ENCODE results near the gene NFYB.
"Not testable (repeated sequence)": the region's sequence is repeated elsewhere in the genome, so short reads cannot be mapped to it uniquely, and the experiment has no call there.

NFYB gene

DNA sequence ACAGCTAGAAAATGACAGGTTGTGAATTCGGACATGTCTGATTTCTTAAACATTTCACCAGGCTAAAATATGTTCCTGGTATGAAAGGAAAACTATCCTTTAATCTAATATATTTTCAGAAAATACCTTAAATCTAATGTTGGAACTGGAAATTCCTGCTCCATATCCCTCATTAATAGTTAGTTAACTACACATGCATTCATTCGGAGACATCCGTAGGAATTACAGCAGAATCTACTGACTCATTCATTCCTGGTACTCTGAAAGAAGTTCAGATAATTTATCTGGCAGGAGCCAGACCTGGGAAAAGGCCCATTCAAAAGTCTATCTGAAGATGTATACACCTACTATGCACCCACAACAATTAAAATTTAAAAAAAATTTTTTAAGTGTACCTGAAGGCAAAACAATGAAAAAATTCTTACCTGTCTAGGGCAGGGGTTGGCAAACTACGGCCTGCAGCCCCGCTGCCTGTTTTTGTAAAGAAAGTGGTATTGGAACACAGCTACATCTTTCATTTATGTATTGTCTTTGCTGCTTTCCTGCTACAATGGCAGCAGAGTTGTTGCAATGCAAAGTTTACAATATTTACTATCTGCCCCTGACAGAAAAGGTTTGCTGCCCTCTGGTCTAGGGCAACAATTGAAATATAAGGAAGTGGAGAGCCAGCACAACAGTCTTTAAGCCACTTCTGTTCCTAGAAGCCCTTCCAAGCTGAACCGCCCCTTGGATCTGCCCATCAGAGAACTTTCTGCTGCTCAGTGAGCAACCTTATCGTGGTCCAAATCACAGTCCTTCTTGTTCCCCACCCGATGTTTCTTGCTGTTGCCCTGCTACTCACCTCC lies 17.9 kb upstream of the NFYB start:
- no peak for DNase-seq

DNA sequence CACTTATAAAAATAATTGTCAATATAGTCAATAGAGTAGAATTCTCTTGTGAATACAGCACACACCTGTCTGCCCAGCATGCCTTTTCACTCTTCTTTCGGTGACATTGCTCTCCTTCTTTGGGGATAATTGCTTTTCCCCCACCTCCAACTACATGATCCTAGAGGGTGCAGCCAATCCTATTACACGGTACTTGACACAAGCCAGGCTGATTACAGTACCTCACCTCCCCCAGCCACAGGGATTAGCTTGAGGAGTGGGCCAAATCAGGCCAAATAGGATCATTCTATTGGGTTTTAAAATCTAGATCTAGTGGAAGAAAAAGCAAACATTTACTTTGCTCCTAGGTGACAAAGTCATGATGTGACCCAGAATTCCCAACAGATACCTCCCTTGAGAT lies 16.8 kb upstream of the NFYB start:
- no peak for DNase-seq

DNA sequence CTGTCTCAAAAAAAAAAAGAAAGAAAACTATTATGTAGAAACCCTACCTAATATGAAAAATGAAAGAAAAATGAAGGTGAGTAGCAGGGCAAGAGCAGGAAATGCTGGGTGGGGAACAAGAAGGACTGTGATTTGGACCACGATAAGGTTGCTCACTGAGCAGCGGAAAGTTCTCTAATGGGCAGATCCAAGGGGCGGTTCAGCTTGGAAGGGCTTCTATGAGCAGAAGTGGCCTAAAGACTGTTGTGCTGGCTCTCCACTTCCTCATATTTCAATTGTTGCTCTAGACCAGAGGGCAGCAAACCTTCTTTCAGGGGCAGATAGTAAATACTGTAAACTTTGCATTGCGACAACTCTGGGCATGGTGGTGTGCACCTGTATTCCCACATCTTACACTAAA lies 16.3 kb upstream of the NFYB start:
- no peak for DNase-seq

DNA sequence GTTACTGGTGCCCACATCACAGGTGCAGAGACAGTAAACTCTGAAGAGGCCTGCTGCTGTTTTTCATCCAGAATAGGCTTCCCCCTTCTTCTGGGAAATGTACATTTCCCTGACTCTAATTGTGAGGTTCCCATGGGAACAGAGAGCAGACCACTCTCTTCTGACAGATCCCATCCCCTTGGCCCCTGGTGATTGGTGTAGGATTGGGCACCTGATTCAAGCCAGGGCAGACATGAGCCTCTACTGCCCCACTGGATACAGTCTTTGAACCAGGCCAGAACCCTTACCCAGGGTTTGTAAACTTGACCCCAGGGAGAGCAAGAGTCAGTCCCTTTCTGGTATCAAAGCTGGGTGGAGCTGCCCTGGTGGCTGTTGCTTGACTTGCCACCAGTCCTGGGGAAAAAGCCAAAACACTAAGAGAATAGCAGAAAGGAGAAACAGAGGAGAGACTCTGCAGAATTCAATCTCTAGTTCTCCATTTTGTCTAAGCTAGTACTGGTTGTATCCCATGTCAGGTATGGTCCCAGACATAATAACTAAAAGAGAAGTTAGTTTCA lies 14.8 kb upstream of the NFYB start:
- DNase-seq, result no peak

DNA sequence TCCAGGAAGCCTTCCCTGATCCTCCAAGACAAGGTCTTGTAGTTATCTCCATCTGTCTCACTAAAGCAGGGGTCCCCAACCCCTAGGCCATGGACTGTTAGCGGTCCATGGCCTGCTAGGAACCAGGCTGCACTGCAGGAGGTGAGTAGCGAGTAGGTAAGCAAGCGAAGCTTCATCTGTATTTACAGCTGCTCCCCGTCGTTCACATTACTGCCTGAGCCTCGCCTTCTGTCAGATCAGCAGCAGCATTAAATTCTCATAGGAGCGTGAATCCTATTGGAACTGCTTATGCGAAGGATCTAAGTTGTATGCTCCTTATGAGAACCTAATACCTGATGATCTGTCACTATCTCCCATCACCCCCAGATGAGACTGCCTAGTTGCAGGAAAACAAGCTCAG lies 12.4 kb upstream of the NFYB start:
- DNase-seq, result no peak

DNA sequence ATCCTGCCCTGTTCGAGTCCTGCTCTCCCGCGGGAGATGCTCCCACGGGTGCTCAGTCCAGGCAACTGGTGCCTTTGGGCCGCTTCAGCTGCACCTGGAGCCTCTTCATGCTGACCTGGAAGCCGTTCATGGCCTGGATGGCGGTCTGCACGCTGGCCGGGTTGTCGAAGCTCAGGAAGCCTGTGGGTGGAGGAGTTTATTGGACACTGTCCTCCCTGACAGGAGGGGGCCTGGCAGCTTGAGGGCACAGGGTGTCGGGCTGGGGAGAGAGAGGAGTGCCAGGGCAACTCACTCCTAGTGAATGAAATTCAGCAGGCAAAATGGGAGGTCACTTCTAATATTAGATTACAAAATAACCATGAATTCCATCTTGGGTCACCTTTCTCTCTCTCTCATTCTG lies 9.3 kb upstream of the NFYB start:
- no peak for DNase-seq

DNA sequence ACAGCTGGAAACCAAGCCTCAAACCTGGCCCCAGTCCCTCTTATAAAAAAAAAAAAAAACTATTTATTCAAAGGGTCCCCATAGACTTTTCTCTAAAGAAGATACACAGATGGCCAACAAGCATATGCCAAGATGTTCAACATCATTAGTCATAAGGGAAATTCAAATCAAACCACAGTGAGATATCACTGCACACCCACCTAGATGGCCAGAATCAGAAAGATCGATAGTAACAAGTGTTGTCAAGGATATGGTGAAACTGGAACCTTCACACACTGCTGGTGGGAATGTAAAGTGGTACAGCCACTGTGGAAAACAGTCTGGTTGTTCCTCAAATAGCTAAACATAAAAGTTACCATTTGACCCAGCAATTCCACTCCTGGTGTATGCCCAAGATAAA lies 5.9 kb upstream of the NFYB start:
- no peak for DNase-seq

DNA sequence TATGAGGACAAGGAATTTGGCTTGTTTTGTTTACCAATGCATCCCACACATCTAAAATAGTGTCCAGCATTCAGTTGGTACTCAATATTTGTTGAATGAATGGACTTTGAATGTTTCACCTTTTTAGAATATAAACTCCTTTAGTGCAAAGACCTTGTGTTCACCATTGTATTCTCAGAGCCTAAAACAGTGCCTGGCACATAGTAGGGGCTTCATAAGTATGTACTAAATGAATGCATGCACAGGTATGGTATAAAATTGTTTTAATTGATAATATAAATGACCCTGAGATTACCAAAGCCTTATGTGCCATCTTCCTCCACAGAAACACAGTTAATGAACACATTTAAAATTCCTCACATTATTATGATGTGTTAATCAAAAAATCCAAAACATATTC lies 5.0 kb upstream of the NFYB start:
- DNase-seq, result no peak

DNA sequence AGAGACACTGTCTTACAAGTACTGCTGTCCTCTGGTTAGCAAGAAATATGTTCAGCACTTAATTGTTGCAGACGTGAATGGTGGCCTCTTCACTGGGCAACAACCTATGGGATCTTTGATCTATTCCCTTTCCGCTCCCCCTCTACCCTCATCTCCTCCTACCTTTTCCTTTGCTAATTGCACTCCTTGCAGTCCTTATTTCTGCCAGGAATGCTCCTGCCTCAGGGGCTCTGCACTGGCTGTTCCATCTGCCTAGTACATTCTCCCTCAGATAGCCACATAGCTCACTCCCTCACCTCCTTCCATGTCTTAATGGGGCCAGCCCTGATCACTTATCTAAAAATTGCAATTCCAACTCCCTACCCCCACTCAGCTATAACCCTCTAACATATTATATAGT lies 4.5 kb upstream of the NFYB start:
- DNase-seq, result no peak

DNA sequence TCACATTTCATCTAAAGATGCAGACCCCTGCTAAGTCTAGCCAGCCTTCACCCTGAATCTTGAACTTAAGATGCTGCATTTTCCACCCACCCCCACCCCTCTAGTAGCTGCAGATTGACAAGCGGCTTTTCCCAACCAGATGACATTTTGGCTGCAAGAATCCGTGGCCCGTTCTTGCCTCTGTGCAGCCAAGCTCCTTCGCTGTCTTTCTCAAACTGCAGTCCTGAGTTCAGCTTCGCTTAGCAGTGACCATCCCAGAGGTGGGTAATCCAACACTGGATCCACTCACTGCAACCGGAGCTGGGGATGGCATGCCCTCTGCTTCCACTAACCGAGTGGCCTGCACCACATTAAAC lies 765 bp upstream of the NFYB start:
- DNase-seq, result no peak

DNA sequence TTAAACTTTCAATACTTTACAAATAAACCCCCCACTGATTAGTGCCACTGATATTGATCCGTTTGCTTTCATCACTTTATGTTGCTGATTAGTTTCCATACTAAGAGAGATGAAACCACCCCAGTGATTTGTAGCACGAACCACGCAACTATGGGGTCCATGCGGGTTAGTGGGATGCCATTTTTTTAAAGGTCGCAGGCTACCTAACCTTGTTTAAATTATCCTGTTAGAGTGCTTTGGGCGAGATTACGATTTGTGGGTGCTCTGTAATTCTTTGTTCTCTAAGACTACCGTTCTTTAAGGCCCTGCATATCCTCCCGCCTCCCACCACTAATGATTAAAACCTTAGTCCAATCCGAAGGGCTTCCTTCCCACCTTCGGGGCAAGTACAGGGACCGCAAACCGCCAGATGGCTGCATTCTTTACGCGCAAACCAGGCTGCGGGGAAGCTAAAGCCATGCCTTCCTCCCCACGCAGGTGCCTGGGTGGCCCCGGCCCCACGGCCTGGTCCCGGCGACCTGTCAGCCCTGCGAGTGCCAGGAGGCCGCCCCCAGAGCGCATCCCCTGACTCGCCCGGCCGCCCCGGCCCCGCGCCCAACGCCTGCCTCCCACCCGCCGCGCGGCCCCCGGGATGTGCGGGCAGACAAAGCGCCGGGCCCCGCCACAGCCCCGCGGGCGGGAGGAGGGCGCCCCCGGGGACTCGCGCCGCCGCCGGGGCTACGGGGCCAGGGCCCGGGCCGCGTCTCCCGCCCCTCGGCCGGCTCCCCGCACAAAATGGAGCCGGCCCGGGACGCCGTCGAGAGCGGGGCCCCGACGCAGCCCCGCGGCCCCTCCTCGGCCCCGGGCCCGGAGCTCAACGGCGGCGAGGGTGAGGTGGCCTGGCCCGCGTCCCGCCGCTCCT lies 759 bp downstream of the NFYB start:
- peak; percentile 70 for DNase-seq

DNA sequence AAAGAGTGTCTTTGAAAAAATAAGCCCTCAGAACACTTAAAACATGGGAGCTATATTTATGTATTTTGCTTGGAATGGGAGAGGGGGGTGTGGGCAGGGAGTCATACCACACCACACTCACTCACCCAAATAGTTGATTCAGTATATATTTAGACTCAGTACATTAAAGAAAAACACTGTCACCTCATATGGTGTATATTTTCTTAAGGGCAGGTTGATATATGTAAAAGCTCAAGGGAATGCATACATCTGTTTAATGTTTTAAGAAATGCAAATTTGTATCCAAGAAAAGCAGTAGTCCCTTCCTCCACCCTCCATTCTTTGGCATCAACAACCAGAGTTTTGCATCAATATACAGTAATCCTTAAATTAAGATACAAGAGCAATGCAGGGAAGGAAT lies 1.4 kb downstream of the NFYB start:
- no peak for DNase-seq

DNA sequence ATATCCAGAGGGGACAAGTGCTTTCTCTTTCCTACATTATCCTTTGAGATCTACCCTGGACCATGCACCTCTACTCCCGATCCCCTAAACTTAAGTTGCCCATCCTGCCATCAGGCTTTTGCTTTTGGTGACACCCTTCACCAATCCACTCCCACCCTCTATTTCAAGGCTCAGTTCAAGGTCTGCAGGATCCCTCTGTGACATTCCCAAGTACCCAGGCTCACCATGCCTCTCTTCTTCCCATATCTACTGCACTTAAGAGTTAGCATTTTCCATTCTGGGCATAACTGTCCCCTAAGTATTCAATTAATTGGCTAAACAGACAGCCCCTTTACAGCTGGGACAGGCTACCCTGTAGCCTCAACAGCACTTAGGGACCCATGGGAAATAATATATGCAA lies 3.1 kb downstream of the NFYB start:
- no peak for DNase-seq

DNA sequence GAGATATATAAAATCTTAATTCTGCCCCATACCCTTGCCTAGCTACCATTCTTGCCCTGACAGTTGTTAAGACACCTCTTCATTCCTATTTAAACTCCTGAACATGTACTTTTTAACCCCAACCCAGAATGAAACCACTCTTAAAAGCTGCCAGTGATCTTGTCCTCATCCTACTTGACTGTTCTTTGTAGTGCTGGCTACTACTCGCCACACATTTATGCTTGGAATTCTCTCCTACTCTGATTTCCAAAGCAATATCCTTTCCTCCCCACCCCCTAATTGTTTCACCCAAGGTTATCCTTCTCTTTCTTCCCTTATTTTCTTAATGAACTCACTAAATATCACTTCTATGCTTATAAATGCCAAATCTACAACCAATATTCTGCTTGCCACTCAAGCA lies 4.1 kb downstream of the NFYB start:
- DNase-seq, result no peak

DNA sequence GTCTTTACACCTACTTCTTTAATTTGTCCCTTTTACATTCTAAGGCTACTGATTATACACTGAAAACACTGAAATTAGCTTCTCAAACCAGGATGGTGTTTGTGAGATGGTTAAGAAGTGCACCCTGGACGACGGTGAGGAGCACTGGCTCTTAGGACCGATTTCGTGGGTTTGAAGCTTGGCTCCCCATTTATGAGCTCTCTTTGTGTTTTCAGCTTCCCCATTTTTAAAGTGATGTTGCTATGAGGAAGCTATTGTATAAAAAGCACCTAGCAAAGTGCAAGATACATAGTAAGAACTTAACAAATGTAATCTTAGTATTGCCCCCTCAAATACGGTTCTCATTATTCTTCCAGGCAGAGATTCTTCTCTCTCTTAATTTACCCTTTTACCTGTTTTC lies 4.7 kb downstream of the NFYB start:
- no peak for DNase-seq

DNA sequence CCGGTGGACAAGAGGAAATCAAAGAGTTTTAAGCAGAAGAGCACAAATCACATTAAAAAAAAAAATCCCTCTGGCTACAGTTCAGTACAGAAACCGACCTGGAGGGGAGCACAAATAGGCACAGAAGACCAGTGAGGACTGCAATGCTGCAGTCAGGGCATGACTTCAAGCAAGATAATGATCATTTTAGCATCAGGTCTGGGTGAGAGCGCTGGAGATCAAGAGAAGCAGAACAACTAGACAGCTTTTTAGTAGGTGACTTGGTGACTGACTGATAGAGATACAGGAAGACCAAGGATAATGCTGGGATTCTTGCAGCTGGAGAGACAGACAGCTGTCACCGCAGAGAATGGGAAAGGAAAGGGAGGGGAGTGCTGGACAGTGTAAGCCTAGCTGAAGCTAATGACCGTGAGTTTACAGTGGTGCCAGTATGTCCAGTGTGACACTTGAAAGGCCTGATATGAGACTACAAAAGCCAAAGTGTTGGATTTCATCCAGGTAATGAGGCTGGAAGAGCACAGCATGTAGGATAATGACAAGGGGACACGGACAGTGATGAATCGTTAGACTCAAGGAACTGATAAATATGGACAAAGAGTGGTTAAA lies 5.6 kb downstream of the NFYB start:
- DNase-seq, result no peak

DNA sequence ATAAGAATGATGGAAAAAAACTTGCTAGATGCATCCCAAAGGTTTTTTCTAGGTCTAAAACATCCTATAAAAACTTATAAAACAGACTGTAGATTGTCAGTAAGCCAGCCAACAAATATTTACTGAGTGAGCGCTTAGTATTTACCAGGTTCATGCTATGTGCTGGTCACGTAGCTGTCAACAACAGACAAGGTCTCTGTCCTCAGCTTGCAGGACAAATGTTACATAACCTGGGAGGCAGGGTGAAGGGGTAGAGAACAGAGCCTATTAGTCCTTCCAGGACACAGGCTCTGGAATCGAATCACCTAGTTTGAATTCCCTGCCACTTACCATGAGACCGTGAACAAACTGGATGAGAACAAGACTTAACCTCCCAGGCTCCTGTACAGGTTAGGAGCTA lies 6.4 kb downstream of the NFYB start:
- no peak for DNase-seq

DNA sequence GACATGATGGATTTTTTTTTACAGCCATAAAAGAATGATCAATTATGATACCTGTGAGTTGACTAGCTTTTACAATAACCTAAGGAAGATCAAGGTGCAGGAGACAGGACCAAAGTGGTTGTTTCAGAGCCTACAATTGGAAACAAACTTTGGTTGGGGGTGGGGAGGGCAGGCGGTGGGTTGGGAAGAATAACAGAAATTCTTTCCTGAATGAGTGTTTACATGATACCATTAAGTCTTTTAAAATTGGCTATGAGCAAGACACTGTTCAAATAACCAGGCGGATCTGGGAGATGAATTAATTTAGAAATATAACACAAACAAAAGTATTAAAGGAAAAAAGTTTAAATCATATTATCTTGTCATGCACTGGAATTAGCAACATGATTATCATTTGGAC lies 7.2 kb downstream of the NFYB start:
- no peak for DNase-seq

DNA sequence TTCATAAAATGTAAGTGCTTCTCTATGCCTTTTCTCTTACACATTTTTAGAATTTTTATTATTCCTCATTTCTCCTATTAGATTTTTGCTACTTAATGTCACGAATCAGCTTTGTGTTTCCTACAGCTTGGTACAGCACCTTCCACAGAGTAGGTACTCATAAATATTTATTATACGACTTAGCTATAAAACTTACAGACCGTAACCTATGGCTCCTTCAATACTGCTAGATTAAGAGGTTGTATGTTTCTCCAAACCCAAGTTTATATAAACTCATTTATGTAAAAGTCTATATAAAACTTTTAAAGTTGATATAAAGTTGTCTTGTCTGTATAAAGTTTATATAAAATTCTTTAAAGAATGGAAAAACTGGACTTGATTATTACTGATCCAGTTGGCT lies 11.5 kb downstream of the NFYB start:
- DNase-seq, result no peak

DNA sequence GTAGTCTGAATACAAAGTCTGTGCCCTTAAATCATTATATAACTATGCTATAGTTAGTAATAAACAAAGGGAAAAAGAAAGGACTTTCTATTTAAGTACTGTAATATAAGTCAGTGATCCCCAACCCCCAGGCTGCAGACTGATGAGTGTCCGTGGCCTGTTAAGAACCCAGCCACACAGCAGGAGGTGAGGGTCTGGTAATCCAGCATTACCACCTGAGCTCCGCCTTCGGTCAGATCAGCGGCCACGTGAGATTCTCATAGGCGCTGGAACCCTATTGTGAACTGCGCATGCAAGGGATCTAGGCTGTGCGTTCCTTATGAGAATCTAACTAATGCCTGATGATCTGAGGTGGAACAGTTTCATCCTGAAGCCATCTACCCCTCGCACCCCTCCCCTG lies 15.7 kb downstream of the NFYB start:
- DNase-seq, result no peak

DNA sequence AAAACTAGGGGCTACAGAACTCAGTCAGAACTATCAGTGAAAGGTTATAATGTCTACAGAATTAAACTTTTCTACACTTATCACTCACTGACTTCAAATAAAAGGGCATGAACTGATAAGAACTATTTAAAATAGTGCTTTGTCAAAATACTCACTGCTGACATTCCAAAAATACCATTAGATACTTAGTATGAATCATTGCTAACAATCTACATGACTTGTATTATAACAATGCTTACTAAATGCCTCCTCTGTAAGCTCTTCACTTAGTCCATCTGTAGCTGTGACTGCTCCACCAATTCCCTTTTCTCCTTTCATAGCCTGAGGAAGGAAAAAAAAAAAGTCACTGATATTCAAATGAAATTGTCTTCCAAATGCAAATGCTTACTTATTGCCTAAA lies 17.0 kb downstream of the NFYB start:
- DNase-seq, result no peak

DNA sequence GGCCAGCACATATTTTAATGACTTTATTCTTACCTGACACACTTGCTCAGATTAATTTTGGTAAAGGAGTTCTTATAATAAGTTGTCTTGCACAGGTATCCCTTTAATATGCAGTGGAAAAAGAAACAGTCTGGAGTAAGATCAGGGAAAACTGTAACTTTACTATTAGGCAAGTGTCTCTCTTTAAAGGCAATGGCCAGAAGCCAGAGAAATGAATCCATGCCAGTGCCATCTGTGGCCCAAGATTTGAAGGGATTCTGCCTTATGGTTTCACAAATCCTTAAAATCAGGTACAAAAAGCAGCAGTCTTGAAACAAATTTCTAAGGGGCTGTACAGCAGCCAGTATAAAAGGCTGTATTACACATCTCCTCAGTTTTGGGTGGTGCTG lies 22.4 kb downstream of the NFYB start:
- no peak for DNase-seq

DNA sequence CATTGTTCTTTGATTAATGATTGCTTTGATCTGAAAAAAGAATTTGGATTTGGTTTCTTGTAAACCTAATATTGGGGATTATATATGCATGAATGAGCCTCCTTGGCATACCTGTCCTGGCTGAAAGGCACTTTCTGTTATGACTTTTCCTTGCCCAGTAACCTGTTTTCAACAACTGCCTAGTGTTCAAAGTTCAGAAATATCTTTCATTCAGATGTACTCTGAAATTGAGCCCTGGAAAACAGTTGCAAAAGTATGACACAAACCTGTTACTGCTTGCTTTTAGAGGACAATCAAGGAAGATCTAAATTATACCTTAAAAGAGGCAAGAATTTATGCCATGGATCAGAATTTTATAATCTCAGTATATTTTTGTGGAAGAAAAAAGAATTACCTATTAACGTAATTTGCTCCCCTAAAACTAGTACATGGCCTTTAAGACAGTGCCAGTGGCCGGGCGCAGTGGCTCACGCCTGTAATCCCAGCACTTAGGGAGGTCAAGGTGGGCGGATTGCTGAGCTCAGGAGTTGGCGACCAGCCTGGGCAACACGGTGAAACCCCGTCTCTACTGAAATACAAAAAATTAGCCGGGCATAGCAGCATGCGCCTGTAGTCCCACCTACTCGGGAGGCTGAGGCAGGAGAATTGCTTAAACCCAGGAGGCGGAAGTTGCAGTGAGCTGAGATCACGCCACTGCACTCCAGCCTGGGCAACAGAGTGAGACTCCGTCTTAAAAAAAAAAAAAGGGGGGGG lies 23.0 kb downstream of the NFYB start:
- DNase-seq, result not testable (repeated sequence)
